ENCODE data around the gene BBS2. TPM values are rescaled to one million over a fixed set of nuclear protein-coding genes. Genes with fewer than 3 reads are reported as not detected.

Gene BBS2
- total and polyA plus RNA-seq, 9 of the 15 experiments (the other 6 are each of a cell fraction or from before 2014, with no cell fraction given): 4.2 to 22.7 (median 10.2) TPM

DNA sequence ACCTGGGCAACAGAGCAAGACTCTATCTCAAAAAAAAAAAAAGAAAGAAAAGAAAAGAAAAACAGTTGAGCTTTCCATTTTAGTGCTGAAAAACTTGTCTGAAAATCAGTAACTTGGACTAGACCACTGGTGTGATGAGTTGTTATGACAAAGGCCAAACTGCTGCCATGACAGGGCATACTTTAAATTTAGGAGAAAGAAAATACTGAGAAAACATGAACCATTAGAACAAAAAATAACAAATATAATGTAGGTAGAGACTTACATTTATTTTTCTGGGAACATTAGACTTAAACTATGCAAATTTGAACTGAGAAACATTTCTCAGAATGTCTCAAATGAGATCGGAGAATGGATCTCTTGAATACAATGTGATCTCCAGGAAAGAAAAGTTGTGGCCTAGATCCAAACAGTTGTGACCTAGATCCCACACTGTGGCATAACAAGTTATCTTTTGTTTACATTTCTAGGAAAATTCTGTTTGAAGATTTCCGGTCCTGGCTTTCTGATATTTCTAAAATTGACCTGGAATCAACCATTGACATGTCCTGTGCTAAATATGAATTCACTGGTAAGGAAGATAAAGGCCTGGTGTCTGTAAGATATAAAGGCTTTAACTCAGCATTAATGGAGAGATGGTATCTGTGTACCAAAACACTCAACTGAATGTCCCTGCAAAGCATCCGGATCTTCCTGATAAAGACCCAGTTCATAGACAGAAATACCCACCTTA lies 57.6 kb downstream of the BBS2 start (continued):
- TF ChIP-seq, protein P1, sequence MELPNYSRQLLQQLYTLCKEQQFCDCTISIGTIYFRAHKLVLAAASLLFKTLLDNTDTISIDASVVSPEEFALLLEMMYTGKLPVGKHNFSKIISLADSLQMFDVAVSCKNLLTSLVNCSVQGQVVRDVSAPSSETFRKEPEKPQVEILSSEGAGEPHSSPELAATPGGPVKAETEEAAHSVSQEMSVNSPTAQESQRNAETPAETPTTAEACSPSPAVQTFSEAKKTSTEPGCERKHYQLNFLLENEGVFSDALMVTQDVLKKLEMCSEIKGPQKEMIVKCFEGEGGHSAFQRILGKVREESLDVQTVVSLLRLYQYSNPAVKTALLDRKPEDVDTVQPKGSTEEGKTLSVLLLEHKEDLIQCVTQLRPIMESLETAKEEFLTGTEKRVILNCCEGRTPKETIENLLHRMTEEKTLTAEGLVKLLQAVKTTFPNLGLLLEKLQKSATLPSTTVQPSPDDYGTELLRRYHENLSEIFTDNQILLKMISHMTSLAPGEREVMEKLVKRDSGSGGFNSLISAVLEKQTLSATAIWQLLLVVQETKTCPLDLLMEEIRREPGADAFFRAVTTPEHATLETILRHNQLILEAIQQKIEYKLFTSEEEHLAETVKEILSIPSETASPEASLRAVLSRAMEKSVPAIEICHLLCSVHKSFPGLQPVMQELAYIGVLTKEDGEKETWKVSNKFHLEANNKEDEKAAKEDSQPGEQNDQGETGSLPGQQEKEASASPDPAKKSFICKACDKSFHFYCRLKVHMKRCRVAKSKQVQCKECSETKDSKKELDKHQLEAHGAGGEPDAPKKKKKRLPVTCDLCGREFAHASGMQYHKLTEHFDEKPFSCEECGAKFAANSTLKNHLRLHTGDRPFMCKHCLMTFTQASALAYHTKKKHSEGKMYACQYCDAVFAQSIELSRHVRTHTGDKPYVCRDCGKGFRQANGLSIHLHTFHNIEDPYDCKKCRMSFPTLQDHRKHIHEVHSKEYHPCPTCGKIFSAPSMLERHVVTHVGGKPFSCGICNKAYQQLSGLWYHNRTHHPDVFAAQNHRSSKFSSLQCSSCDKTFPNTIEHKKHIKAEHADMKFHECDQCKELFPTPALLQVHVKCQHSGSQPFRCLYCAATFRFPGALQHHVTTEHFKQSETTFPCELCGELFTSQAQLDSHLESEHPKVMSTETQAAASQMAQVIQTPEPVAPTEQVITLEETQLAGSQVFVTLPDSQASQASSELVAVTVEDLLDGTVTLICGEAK (IDR thresholded peaks at IDR 0.05): peak; percentile 13; the same call in 1 of the 2 replicates
- TF ChIP-seq, protein P1 (CRISPR knock-in tag; IDR thresholded peaks at IDR 0.05): no peak
- TF ChIP-seq ZNF146 (CRISPR knock-in tag; IDR thresholded peaks at IDR 0.05; ENCODE audit: unreplicated experiment) (no peak), KLF6 (CRISPR knock-in tag; IDR thresholded peaks at IDR 0.05; ENCODE audit: borderline replicate concordance) (peak; percentile 25; the same call in 1 of the 2 replicates), ARHGAP35 (IDR thresholded peaks at IDR 0.05; ENCODE audit: partially characterized antibody) (no peak), ZNF77 (CRISPR knock-in tag; IDR thresholded peaks at IDR 0.05) (no peak), GABPA (tag; conservative IDR thresholded peaks at IDR 0.05; ENCODE audit: low read depth) (peak; percentile 52), ADNP (tag; IDR thresholded peaks at IDR 0.05) (no peak), SP1 (CRISPR knock-in tag; IDR thresholded peaks at IDR 0.05) (no peak), MAFF (IDR thresholded peaks at IDR 0.05; ENCODE audit: low read length) (peak; percentile 21; the same call in 1 of the 2 replicates), HSF4 (CRISPR knock-in tag; IDR thresholded peaks at IDR 0.05; ENCODE audit: borderline replicate concordance) (no peak), ZBTB17 (CRISPR knock-in tag; IDR thresholded peaks at IDR 0.05) (no peak), ZNF668 (CRISPR knock-in tag; IDR thresholded peaks at IDR 0.05) (peak; percentile 60; the same call in 1 of the 2 replicates), KDM1A (IDR thresholded peaks at IDR 0.05) (peak; percentile 56 to 64), SRSF7 (optimal IDR thresholded peaks at IDR 0.05; ENCODE audit: low read depth, low read length) (no peak), CC2D1A (IDR thresholded peaks at IDR 0.05) (peak; percentile 98), SIN3B (IDR thresholded peaks at IDR 0.05; ENCODE audit: low read depth) (no peak), MEF2A (IDR thresholded peaks at IDR 0.05; ENCODE audit: control insufficient read depth, low read depth, low read length) (peak; percentile 54; the same call in 1 of the 2 replicates), FOXJ2 (tag; IDR thresholded peaks at IDR 0.05) (peak; percentile 67; the same call in 1 of the 2 replicates)
- TF ChIP-seq, protein P2, sequence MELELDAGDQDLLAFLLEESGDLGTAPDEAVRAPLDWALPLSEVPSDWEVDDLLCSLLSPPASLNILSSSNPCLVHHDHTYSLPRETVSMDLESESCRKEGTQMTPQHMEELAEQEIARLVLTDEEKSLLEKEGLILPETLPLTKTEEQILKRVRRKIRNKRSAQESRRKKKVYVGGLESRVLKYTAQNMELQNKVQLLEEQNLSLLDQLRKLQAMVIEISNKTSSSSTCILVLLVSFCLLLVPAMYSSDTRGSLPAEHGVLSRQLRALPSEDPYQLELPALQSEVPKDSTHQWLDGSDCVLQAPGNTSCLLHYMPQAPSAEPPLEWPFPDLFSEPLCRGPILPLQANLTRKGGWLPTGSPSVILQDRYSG (tag; conservative IDR thresholded peaks at IDR 0.05; ENCODE audit: low read depth): 0 out of 2 replicates have a peak, but pooled peaks have one; percentile 39

All from K562 (cell line).